HFF-Myc (cell line): ENCODE results near the gene NAE1.

Experiments used
- DNase-seq: peaks from one replicate; pipeline ENCODE4 v3.0.0-alpha.2; 2011; ENCODE audit warnings: low read depth; ENCODE audit errors: extremely low read depth
- H3K4me3 ChIP-seq: replicated peaks from 2 replicates; pipeline ENCODE4 v1.5.1; 2011; ENCODE audit warnings: low read depth, mild to moderate bottlenecking, control low read depth, low read length
- TF ChIP-seq, protein P1 (sequence below): IDR thresholded peaks from 2 replicates; pipeline ENCODE4 v1.5.1; 2012; ENCODE audit warnings: mild to moderate bottlenecking, low read depth, low read length, control low read depth; ENCODE audit errors: missing control alignments

The NAE1 gene

DNA sequence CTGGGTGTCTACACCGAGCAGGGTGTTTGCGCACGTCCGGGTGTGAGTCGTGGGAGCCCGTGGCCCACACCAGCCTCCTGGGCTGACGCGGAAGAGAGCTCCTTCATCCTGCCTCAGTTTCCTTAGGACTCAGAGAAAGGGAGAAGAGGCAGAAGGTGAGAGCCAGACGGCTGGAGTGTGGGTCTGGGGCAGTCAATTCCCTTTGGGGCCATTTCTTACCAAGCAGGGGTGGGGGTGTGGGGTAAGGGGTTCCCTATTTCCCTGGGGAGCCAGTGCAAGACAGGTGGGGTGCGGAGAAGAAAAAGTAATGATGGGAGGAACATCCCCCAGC lies 14.3 kb upstream of the NAE1 start:
- TF ChIP-seq, protein P1, sequence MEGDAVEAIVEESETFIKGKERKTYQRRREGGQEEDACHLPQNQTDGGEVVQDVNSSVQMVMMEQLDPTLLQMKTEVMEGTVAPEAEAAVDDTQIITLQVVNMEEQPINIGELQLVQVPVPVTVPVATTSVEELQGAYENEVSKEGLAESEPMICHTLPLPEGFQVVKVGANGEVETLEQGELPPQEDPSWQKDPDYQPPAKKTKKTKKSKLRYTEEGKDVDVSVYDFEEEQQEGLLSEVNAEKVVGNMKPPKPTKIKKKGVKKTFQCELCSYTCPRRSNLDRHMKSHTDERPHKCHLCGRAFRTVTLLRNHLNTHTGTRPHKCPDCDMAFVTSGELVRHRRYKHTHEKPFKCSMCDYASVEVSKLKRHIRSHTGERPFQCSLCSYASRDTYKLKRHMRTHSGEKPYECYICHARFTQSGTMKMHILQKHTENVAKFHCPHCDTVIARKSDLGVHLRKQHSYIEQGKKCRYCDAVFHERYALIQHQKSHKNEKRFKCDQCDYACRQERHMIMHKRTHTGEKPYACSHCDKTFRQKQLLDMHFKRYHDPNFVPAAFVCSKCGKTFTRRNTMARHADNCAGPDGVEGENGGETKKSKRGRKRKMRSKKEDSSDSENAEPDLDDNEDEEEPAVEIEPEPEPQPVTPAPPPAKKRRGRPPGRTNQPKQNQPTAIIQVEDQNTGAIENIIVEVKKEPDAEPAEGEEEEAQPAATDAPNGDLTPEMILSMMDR = no peak
- peak overlapping the region; percentile 36 for H3K4me3 ChIP-seq
- no peak for DNase-seq

DNA sequence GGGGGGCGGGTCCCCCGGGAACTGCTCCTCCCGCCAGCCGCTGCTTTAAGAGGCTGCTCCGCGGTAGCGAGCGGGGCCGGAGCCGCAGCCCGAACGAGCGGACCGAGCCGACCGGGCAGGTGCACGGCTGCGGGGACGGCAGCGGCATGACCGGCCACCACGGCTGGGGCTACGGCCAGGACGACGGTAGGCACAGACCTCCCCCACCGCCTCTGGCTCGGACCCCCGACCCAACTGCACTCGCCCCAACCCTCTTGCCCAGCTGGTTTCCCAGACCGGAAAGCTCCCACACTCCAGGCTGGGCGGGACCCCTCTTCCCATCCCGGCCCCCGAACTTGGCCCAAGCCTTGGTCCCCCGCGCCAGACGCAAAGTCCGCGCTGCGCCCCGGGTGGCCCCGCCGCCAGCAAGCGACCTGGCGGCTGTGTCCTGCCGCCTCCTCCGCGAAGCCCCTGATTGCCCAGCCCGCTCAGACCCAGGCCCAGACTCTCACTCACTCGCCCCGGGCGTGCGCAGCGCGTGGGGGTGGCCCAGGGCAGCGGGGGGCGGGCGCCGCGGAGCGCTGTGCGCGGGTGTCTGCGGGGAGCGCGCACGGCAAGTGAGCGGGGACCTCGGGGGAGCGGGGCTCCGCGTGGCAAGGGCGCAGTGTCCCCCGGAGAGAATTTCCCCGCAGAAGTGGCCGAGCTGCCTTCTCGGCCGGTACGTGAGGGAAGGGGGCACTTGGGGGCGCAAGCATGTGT lies 13.7 kb upstream of the NAE1 start, which contains the start of gene CA7:
CA7 (plus strand) TSS at position 73 of the 738 bp plus-strand sequence; CDS start at position 147, 74 bp downstream.
- H3K4me3 ChIP-seq = peak within 1 kb of the TSS; percentile 36
- TF ChIP-seq, protein P1 = no peak
- no peak for DNase-seq

DNA sequence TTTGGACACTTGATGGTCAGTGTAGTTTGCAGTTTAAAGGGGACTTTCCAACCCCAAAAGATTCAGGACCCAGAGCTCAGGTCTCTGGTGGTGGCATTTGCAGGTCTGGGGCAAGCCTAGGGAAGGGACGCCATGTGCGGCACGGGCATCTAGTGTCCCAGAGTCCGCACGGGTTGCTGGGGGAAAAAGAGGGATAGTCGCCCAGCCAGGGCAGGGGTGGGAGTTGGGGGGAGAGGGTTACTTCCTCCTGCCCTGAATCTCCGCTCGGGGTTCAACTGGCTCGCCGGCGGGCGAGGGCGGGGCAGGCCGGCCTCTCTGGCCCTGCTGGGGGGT lies 13.2 kb upstream of the NAE1 start:
- TF ChIP-seq, protein P1 = no peak
- H3K4me3 ChIP-seq = peak overlapping the region; percentile 36; the same call in 1 of the 2 replicates
- DNase-seq = no peak

DNA sequence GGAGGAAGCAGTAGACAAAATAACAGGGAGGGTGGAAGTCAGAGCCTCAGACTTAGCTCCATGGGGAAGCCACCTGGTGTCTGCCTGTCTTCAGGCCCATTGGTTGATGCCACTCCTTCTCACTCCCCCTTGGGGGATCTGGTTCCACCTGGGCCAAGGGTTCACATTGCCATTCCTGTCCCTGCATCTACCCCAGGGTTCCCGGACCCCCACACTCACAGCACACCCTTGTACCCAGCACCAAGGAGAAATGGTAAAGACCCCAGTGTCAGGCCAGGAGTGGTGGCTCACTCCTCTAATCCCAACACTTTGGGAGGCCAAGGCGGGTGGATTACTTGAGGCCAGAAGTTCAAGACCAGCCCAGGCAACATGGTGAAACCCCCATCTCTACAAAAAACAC lies 12.4 kb upstream of the NAE1 start:
- TF ChIP-seq, protein P1 = no peak
- no peak for DNase-seq
- H3K4me3 ChIP-seq = no peak overlapping the region

DNA sequence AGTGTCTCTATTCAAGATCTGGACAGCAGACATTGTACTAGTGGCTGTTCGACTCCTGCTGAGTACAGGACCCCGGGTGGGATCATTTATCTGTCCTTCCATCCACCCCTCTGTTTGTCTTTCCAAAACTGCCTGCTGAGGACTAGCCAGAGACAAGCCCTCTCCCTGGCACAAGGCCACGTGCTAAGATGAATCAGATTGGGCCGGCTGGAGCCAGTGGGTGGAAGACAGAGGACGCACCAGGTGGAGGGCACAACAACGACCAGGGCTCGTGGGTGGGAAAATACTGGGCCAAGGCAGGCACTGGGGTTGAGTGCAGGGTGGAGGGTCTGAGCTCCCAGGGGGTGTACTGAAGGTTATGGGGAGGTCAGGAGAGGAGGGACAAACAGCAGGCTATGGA lies 12.0 kb upstream of the NAE1 start:
- H3K4me3 ChIP-seq = no peak overlapping the region
- TF ChIP-seq, protein P1 = no peak
- DNase-seq = no peak

DNA sequence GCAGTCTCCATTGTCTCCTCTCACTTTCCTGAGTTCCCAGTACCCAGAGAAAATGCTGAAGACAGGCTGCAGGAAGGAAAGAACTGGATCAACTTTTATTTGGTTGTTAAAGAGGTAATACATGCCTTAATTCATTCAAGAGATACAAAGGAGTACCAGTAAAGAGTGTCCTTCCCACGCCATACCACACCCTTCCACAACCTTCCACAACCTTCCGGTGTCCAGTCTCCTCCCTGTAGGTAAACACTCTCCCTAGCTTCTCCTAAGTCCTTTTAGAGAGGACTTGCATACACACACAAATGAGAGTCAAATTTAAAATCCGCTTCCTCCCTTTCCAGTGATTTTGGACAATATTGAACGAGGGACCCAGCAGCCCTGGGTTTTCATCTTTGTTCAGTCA lies 10.6 kb upstream of the NAE1 start:
- no peak overlapping the region for H3K4me3 ChIP-seq
- DNase-seq = no peak
- TF ChIP-seq, protein P1 = no peak

DNA sequence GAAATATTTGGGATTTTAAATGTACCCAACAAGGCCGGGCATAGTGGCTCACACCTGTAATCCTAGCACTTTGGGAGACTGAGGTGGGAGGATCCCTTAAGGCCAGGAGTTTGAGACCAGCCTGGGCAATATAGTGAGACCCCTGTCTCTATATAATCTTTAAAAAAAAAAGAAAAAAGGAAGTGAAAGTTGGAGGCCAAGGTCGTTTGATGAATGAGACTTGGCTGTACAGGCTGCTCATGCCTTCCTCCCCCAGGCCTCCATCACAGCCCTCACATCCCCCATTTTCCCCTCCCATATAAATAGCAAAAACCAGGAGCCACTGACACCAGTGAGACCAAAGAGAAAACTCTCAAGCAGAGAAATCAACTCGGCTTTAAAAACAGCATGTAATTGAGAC lies 10.1 kb upstream of the NAE1 start:
- TF ChIP-seq, protein P1 = no peak
- H3K4me3 ChIP-seq = no peak overlapping the region
- no peak for DNase-seq
